PC-9 (cell line): ENCODE measurements around the gene NHLRC4. TPM values are rescaled to one million over a fixed set of nuclear protein-coding genes. Genes with fewer than 3 reads are reported as not detected.
A peak's percentile ranks its signal among the peaks of the same experiment; 100 is the strongest.

ENCODE experiments used
- BruUV-seq: library from RNA; stranded (reverse); fragments of 400-500 nt; replicated peaks from 2 replicates; lab custom pipeline; 2021; lab: Mats Ljungman, UMichigan
- CTCF ChIA-PET: fragments of 300-600 bp; sonication (Branson Sonifier 250); formaldehyde crosslinking; loops from one replicate; lab custom pipeline; 2022; ENCODE audit warnings: antibody characterized with exemption; lab: Charles Lee
- POLR2A ChIA-PET: fragments of 300-600 bp; sonication (Branson Sonifier 250); formaldehyde crosslinking; loops from one replicate; lab custom pipeline; 2022; ENCODE audit warnings: antibody characterized with exemption; ENCODE audit not compliant: unreplicated experiment; lab: Charles Lee
- DNase-seq, 2 experiments: peaks; one replicate each; pipeline versions ENCODE4 v3.0.0 to v3.0.0-alpha.2; 2015 to 2022; ENCODE audit warnings: mixed read lengths in 1 of 2
- H2AFZ ChIP-seq: fragments of 200-600 bp; sonication (generic); 2 replicates; pipeline ENCODE4 v1.8.1; 2017; ENCODE audit warnings: antibody characterized with exemption
- H3F3A ChIP-seq: fragments of 200-600 bp; sonication (generic); 2 replicates; pipeline ENCODE4 v1.8.1; 2017; ENCODE audit warnings: antibody characterized with exemption, mild to moderate bottlenecking, low read depth; ENCODE audit not compliant: insufficient read depth
- H3K27ac ChIP-seq: fragments of 200-600 bp; sonication (generic); 2 replicates; pipeline ENCODE4 v1.6.1; 2016; ENCODE audit warnings: mixed run types
- H3K27me3 ChIP-seq: fragments of 200-600 bp; sonication (generic); 2 replicates; pipeline ENCODE4 v1.6.1; 2016; ENCODE audit warnings: low read depth, mixed run types; ENCODE audit not compliant: insufficient read depth
- H3K36me3 ChIP-seq: fragments of 200-600 bp; sonication (generic); 2 replicates; pipeline ENCODE4 v1.6.1; 2016; ENCODE audit warnings: low read depth, mixed run types
- H3K4me1 ChIP-seq: fragments of 200-600 bp; sonication (generic); replicated peaks from 2 replicates; pipeline ENCODE4 v1.6.1; 2016; ENCODE audit warnings: mixed run types; ENCODE audit not compliant: insufficient read depth
- H3K4me2 ChIP-seq: fragments of 200-600 bp; sonication (generic); 2 replicates; pipeline ENCODE4 v1.6.1; 2017; ENCODE audit warnings: mixed run types
- H3K4me3 ChIP-seq: fragments of 200-600 bp; sonication (generic); 2 replicates; pipeline ENCODE4 v1.6.1; 2016; ENCODE audit warnings: mixed run types
- H3K79me2 ChIP-seq: fragments of 200-600 bp; sonication (generic); 2 replicates; pipeline ENCODE4 v1.6.1; 2017; ENCODE audit warnings: low read depth, mixed run types
- H3K9me2 ChIP-seq: fragments of 200-600 bp; sonication (generic); 2 replicates; pipeline ENCODE4 v1.8.1; 2017; ENCODE audit warnings: mild to moderate bottlenecking; ENCODE audit not compliant: insufficient read depth
- H3K9me3 ChIP-seq: fragments of 200-600 bp; sonication (generic); 2 replicates; pipeline ENCODE4 v1.8.1; 2016; ENCODE audit warnings: low read depth; ENCODE audit not compliant: insufficient read depth
- H4K20me1 ChIP-seq: fragments of 200-600 bp; sonication (generic); 2 replicates; pipeline ENCODE4 v1.8.1; 2017; ENCODE audit not compliant: insufficient read depth
- CTCF ChIP-seq: fragments of 200-600 bp; sonication (generic); conservative IDR thresholded peaks from 2 replicates; pipeline ENCODE4 v1.6.1; 2017; ENCODE audit warnings: mixed run types, antibody characterized with exemption, mild to moderate bottlenecking, moderate library complexity
- EZH2 ChIP-seq: fragments of 200-600 bp; sonication (generic); IDR thresholded peaks from 2 replicates; pipeline ENCODE4 v1.8.0; 2017; ENCODE audit warnings: antibody characterized with exemption, low read depth
- intact Hi-C: fragments of 100-400 bp; cut with micrococcal nuclease; formaldehyde crosslinking; loops from one replicate; pipeline ENCODE4 v1.10.0; 2022; ENCODE audit not compliant: unreplicated experiment
- total RNA-seq: library from RNA; stranded (reverse); gene quantifications from 2 replicates; pipeline ENCODE4 v1.2.3, GENCODE V29; 2021

Gene NHLRC4
- total RNA-seq, 1 experiment from 2014 or later = not detected

GRCh38 chr16:527015-527903 is 39.5 kb upstream of the NHLRC4 start, which contains the start of gene CAPN15:
Gene CAPN15 (plus strand): TSS chr16:527712. CDS start chr16:546839, 19,127 bp downstream.
- Histone ChIP-seq H3K9me3 (no peaks in the 10 kb centered on the region), H3K36me3 (no peaks in the 10 kb centered on the region), H3K9me2 (no peaks in the 10 kb centered on the region), H3K4me2 (peak within 1 kb of the TSS; percentile 100), H3K4me3 (peak within 1 kb of the TSS; percentile 90), H4K20me1 (peaks cover 63% of the 10 kb centered on the region), H3K79me2 (peaks cover 70% of the 10 kb centered on the region), H2AFZ (peak within 1 kb of the TSS; percentile 75; the same call in 1 of the 2 replicates), H3F3A (peaks cover 41% of the 10 kb centered on the region), H3K4me1 (peaks cover 32% of the 10 kb centered on the region), H3K27me3 (no peaks in the 10 kb centered on the region), H3K27ac (peak within 1 kb of the TSS; percentile 78)
- DNase-seq = peak; percentile 73 to 91
- CTCF ChIA-PET = interaction anchor here (0.6 kb wide), 1 partner anchor 201 kb away, joined by 3 read pairs; no protein-coding TSS in a partner anchor
- POLR2A ChIA-PET = interaction anchor here (0.5 to 1.1 kb wide), 12 partner anchors 43 to 379 kb away, joined by 3 to 23 read pairs (median 5); partner anchors contain the start of genes METTL26 and PIGQ
- intact Hi-C loops = loop anchor here (2.0 to 5.0 kb wide), 3 partner anchors 100 to 155 kb away; partner anchors contain the start of genes JMJD8, RAB11FIP3, STUB1 and WDR90
- BruUV-seq = no TSS peak
- TF ChIP-seq CTCF = no peak; the same call in 1 of the 2 replicates
- no peak for TF ChIP-seq EZH2

- DNase-seq = peak; percentile 72 to 73
- peak overlapping the region; percentile 90 for H3K4me3 ChIP-seq
- H3K9me3 ChIP-seq = no peaks in the 10 kb centered on the region
- BruUV-seq = TSS peak; percentile 64
- peaks cover 32% of the 10 kb centered on the region for H3K4me1 ChIP-seq
- peaks cover 68% of the 10 kb centered on the region for H4K20me1 ChIP-seq
- H3K27me3 ChIP-seq = no peaks in the 10 kb centered on the region
- peaks cover 47% of the 10 kb centered on the region for H3F3A ChIP-seq
- ChIA-PET CTCF (no interaction called here), POLR2A (interaction anchor here (0.5 kb wide), 1 partner anchor 380 kb away, joined by 5 read pairs; no protein-coding TSS in a partner anchor)
- no peak overlapping the region for H2AFZ ChIP-seq
- H3K4me2 ChIP-seq = peak overlapping the region; percentile 94
- peaks cover 81% of the 10 kb centered on the region for H3K79me2 ChIP-seq
- TF ChIP-seq CTCF = no peak
- no peak for TF ChIP-seq EZH2
- intact Hi-C loops = loop anchor here (5.0 kb wide), 2 partner anchors 101 to 154 kb away; partner anchors contain the start of genes JMJD8, RAB11FIP3 and STUB1
- no peaks in the 10 kb centered on the region for H3K36me3 ChIP-seq
- H3K9me2 ChIP-seq = no peaks in the 10 kb centered on the region
- peak overlapping the region; percentile 76 for H3K27ac ChIP-seq
Observed at GRCh38 chr16:528111-529011, 38.4 kb upstream of the NHLRC4 start.
